Loucy (cell line): Measurements from ENCODE around the gene CYP46A1.

Experiments
- EZH2phosphoT487 ChIP-seq: fragments of 200-600 bp; IDR thresholded peaks from 2 replicates; pipeline ENCODE4 v1.6.1; 2018; ENCODE audit warnings: antibody characterized with exemption, mild to moderate bottlenecking, moderate library complexity, borderline replicate concordance
- TF ChIP-seq, protein P1 (sequence below): fragments of 200-600 bp; sonication (generic); conservative IDR thresholded peaks from 2 replicates; pipeline ENCODE4 v1.5.1; 2014; ENCODE audit warnings: mild to moderate bottlenecking, antibody characterized with exemption, low read length

DNA sequence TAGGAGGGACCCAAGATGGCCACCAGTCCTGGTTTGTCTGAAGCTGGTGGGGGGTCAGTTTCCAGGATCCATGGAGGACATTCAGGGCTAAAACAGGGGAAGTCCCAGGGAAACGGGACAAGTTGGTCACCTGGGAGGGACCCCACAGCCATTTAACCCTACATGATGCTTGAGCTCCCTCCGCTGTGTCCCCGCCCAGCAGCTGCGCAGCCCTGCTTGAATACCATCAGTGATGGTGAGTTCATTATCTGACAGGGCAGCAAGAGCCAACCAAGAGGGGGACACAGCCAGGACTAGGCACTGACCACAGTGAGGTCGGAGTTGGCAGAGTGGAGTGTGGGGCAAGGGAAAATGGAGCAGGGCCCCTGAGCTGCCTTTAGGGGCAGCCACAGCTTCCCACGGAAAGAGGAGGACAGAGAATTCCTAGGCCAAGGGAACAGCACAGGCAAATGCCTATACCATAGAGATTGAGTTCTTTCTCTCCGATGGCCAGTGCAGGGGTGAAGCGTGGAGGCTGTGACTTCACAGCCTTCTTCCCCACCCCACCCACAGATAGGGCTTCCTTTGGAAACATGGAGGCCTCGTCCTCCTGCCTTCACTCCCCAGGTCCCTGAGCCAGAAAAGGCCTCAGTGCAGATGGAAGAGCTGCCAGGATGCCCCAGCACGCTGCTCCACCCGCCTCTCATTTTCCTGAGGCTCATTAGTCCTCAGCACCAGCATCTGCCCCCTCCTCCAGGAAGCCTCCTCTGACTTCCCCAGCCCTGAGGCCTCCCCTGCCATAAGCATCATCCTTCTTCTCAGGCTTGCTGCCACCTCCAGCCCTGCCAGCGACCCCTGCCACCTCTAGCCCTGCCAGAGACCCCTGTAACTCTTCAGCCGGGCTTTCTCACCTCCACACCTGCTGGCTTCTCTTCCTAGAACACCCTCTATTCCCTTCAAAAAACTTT is 51.4 kb downstream of the CYP46A1 start:
- TF ChIP-seq, protein P1, sequence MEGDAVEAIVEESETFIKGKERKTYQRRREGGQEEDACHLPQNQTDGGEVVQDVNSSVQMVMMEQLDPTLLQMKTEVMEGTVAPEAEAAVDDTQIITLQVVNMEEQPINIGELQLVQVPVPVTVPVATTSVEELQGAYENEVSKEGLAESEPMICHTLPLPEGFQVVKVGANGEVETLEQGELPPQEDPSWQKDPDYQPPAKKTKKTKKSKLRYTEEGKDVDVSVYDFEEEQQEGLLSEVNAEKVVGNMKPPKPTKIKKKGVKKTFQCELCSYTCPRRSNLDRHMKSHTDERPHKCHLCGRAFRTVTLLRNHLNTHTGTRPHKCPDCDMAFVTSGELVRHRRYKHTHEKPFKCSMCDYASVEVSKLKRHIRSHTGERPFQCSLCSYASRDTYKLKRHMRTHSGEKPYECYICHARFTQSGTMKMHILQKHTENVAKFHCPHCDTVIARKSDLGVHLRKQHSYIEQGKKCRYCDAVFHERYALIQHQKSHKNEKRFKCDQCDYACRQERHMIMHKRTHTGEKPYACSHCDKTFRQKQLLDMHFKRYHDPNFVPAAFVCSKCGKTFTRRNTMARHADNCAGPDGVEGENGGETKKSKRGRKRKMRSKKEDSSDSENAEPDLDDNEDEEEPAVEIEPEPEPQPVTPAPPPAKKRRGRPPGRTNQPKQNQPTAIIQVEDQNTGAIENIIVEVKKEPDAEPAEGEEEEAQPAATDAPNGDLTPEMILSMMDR = no peak
- no peak for TF ChIP-seq EZH2phosphoT487
